ENCODE measurements around the gene TOP1. TPM values are rescaled to one million over a fixed set of nuclear protein-coding genes. Genes with fewer than 3 reads are reported as not detected.

Gene TOP1
- total RNA-seq, 1 donor from 2014 or later, result 84.6 TPM

DNA sequence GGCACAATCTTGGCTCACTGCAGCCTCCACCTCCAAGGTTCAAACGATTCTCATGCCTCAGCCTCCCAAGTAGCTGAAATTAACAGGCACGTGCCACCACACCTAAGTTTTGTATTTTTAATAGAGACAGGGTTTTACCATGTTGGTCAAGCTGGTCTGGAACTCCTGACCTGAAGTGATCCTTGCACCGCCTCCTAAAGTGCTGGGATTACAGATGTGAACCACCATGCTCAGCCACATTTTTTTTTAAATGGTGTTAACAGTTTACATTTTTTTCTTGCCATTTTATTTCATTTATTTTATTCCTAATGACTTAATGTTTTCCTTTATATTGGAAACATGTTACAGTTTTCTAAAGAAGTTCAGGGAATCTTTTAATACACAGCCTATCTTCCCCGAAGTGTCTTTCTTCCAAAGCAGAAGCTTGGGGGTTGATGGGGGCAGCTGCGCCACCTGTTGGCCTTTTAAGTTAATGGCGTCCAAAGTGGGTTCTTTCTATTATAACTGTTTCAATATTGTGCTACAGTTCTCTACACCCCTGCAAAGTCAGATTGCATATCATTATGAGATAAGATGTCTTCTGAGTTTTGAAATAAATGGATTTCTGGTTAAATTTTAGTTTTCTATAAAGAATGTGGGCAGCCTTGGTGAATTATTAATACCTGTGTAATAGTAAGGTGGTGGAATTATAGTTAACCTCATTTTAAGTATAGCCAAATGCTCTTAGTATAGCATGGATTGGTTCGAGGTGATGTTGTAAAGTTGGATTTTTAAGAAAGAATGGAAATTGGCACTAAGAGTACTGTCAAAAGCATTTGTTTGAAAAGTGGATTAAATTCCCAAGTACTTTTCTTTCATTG, 66.7 kb downstream of the TOP1 start:
- peaks cover 37% of the 10 kb centered on the region for H3K36me3 Mint-ChIP-seq
- H3K27ac Mint-ChIP-seq, result peak overlapping the region; percentile 17
- TF ChIP-seq, protein P1, sequence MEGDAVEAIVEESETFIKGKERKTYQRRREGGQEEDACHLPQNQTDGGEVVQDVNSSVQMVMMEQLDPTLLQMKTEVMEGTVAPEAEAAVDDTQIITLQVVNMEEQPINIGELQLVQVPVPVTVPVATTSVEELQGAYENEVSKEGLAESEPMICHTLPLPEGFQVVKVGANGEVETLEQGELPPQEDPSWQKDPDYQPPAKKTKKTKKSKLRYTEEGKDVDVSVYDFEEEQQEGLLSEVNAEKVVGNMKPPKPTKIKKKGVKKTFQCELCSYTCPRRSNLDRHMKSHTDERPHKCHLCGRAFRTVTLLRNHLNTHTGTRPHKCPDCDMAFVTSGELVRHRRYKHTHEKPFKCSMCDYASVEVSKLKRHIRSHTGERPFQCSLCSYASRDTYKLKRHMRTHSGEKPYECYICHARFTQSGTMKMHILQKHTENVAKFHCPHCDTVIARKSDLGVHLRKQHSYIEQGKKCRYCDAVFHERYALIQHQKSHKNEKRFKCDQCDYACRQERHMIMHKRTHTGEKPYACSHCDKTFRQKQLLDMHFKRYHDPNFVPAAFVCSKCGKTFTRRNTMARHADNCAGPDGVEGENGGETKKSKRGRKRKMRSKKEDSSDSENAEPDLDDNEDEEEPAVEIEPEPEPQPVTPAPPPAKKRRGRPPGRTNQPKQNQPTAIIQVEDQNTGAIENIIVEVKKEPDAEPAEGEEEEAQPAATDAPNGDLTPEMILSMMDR (conservative IDR thresholded peaks at IDR 0.05), result peak; percentile 95

GRCh38 chr20:41098703-41099250, 70.2 kb downstream of the TOP1 start:
- no peak overlapping the region for H3K4me3 Mint-ChIP-seq
- H3K9me3 Mint-ChIP-seq, result no peaks in the 10 kb centered on the region
- TF ChIP-seq, protein P1 (conservative IDR thresholded peaks at IDR 0.05), result no peak
- H3K27ac Mint-ChIP-seq, result no peak overlapping the region
- no peak for DNase-seq (ENCODE audit: extremely low spot score, unreplicated experiment)
- peaks cover 41% of the 10 kb centered on the region for H3K36me3 Mint-ChIP-seq
- H3K27me3 Mint-ChIP-seq, result no peaks in the 10 kb centered on the region
- H3K4me1 Mint-ChIP-seq (ENCODE audit: unreplicated experiment), result peaks cover 9% of the 10 kb centered on the region

More for the DNA sequence above, 66.7 kb downstream of the TOP1 start:
- Mint-ChIP-seq H3K4me3 (no peak overlapping the region), H3K27me3 (no peaks in the 10 kb centered on the region), H3K4me1 (ENCODE audit: unreplicated experiment) (peaks cover 9% of the 10 kb centered on the region), H3K9me3 (no peaks in the 10 kb centered on the region)
- DNase-seq (ENCODE audit: extremely low spot score, unreplicated experiment), result no peak

GRCh38 chr20:41100001-41100480, 71.4 kb downstream of the TOP1 start:
- peaks cover 50% of the 10 kb centered on the region for H3K36me3 Mint-ChIP-seq
- H3K4me1 Mint-ChIP-seq (ENCODE audit: unreplicated experiment), result peaks cover 9% of the 10 kb centered on the region
- TF ChIP-seq, protein P1 (conservative IDR thresholded peaks at IDR 0.05), result no peak
- no peaks in the 10 kb centered on the region for H3K27me3 Mint-ChIP-seq
- H3K4me3 Mint-ChIP-seq, result no peak overlapping the region
- no peak for DNase-seq (ENCODE audit: extremely low spot score, unreplicated experiment)
- H3K27ac Mint-ChIP-seq, result no peak overlapping the region
- H3K9me3 Mint-ChIP-seq, result no peaks in the 10 kb centered on the region

- TF ChIP-seq, protein P1 (conservative IDR thresholded peaks at IDR 0.05), result no peak
- Mint-ChIP-seq H3K4me1 (ENCODE audit: unreplicated experiment) (peaks cover 5% of the 10 kb centered on the region), H3K36me3 (peaks cover 50% of the 10 kb centered on the region), H3K27me3 (no peaks in the 10 kb centered on the region), H3K9me3 (no peaks in the 10 kb centered on the region), H3K27ac (no peak overlapping the region), H3K4me3 (no peak overlapping the region)
- no peak for DNase-seq (ENCODE audit: extremely low spot score, unreplicated experiment)
Observed at GRCh38 chr20:41101660-41102059, 73.0 kb downstream of the TOP1 start.

DNA sequence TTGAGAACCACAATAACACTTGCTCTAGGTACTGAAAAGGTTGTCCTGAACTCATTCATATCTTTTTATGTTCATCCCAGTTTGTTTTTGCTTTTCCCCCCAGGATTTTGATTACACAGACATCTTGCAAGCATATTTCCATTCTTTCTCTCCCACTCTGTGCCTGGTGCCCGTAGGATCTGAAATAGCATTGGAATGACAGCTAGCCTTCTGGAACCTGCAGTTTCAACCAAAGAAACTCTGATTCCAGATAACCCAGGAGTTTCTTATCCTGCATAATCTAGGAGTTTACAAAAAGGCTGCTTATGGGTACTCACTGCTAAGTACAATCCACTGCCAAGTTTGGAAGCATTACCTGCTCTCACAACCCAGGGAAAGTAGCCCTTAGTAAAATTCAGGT, 79.9 kb downstream of the TOP1 start:
- H3K27me3 Mint-ChIP-seq, result no peaks in the 10 kb centered on the region
- DNase-seq (ENCODE audit: extremely low spot score, unreplicated experiment), result no peak
- no peak overlapping the region for H3K27ac Mint-ChIP-seq
- no peaks in the 10 kb centered on the region for H3K9me3 Mint-ChIP-seq
- no peak overlapping the region for H3K4me3 Mint-ChIP-seq
- H3K4me1 Mint-ChIP-seq (ENCODE audit: unreplicated experiment), result no peaks in the 10 kb centered on the region
- H3K36me3 Mint-ChIP-seq, result peaks cover 56% of the 10 kb centered on the region
- TF ChIP-seq, protein P1 (conservative IDR thresholded peaks at IDR 0.05), result no peak

All from type B pancreatic cell (in vitro differentiated cells).